Activated T-cell treated with anti-CD3 and anti-CD28 coated beads, Interleukin-2, amount 50 U/mL, for 24 hours (primary cell): Measurements from ENCODE around the gene MACROD1.

ENCODE experiments used
- DNase-seq: peaks from one replicate; pipeline ENCODE4 v3.0.0-alpha.2; 2020
- H3K27ac Mint-ChIP-seq: 2 replicates; pipeline ENCODE4 v1.8.0; 2020; ENCODE audit warnings: mild to moderate bottlenecking, mixed read lengths
- H3K27me3 Mint-ChIP-seq: 2 replicates; pipeline ENCODE4 v1.8.0; 2020; ENCODE audit warnings: mixed read lengths
- H3K36me3 Mint-ChIP-seq: 2 replicates; pipeline ENCODE4 v1.8.0; 2020; ENCODE audit warnings: low read depth, mixed read lengths
- H3K4me1 Mint-ChIP-seq: 2 replicates; pipeline ENCODE4 v1.8.0; 2020; ENCODE audit warnings: low read depth, mixed read lengths
- H3K4me3 Mint-ChIP-seq: 2 replicates; pipeline ENCODE4 v1.8.0; 2020; ENCODE audit warnings: mild to moderate bottlenecking, moderate library complexity, mixed read lengths
- H3K9me3 Mint-ChIP-seq: 2 replicates; pipeline ENCODE4 v1.8.0; 2020; ENCODE audit warnings: mixed read lengths

Gene MACROD1

DNA sequence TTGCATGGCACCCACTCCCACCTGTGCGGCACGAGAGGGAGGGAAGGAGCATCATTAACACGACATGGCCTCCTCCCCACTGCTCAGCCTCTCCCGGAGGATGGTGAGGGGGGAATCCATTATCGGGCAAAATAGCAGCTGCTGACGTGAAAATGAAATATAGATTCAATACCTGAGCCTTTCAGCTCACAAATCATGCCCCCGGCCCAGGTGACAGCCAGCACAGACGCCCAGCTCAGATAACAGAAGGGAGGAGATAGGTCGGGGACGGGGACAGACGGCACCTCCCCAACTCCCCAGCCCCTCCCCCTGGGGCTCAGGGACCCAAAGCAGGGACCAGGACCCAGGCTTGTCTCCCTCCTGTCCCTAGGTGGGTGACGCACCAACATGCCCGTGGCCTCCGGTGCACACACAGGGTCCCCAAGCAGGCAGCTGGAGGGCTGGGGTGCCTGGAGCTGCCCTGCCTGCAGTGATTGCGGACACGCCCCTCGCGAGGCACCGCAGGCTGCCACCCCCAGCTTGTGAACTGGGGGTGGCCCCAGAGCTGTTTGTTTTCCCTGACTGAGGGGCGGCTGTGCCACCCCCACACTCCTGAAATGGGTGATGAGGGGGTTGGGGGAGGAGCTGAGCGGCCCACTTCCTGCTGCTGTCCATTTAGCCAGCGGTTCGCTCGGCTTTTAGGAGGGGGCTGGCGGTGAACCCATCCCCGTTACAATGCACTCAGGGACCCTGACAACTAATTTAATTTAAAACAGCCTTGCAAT lies 98.5 kb downstream of the MACROD1 start:
- no peak overlapping the region for H3K27ac Mint-ChIP-seq
- no peak for DNase-seq
- H3K36me3 Mint-ChIP-seq = no peaks in the 10 kb centered on the region
- H3K4me3 Mint-ChIP-seq = no peak overlapping the region
- no peaks in the 10 kb centered on the region for H3K9me3 Mint-ChIP-seq
- H3K4me1 Mint-ChIP-seq = peaks cover 4% of the 10 kb centered on the region
- peaks cover 9% of the 10 kb centered on the region for H3K27me3 Mint-ChIP-seq

DNA sequence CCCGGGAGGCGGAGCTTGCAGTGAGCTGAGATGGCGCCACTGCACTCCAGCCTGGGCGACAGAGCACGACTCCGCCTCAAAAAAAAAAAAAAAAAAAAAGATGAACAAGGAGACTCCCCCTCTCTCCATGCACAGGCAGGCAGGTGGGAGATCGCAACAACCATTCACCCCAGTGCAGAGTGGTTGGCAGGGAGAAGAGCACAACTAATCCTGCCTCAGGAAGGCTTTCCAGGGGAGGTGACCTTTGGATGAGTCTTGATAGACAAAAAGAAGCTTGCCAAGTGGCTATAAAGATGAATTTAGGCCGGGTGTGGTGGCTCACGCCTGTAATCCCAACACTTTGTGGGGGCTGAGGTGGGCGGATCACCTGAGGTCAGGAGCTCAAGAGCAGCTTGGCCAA lies 100.2 kb downstream of the MACROD1 start:
- H3K27me3 Mint-ChIP-seq = peaks cover 24% of the 10 kb centered on the region
- no peak overlapping the region for H3K4me3 Mint-ChIP-seq
- no peak overlapping the region for H3K27ac Mint-ChIP-seq
- H3K4me1 Mint-ChIP-seq = peaks cover 10% of the 10 kb centered on the region
- no peaks in the 10 kb centered on the region for H3K9me3 Mint-ChIP-seq
- no peaks in the 10 kb centered on the region for H3K36me3 Mint-ChIP-seq
- DNase-seq = no peak

DNA sequence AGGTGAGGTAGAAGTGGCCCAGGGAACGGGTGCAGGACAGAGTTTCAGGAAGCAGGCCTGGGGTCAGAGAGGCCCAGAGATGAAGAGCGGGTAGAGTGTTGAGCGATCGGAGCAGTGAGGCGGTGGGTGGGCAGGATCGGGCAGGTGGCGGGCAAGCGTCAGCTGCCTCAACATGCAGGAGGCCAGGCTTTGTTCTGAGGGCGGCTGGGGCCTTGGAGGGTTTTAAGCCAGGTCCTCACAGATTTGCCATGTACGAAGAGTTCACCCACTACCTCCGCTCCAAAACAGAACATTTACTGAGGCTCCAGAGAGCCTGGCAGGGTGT lies 100.8 kb downstream of the MACROD1 start:
- Mint-ChIP-seq H3K4me3 (no peak overlapping the region), H3K4me1 (peaks cover 13% of the 10 kb centered on the region), H3K27me3 (peaks cover 27% of the 10 kb centered on the region), H3K9me3 (no peaks in the 10 kb centered on the region), H3K36me3 (no peaks in the 10 kb centered on the region), H3K27ac (no peak overlapping the region)
- DNase-seq = no peak

DNA sequence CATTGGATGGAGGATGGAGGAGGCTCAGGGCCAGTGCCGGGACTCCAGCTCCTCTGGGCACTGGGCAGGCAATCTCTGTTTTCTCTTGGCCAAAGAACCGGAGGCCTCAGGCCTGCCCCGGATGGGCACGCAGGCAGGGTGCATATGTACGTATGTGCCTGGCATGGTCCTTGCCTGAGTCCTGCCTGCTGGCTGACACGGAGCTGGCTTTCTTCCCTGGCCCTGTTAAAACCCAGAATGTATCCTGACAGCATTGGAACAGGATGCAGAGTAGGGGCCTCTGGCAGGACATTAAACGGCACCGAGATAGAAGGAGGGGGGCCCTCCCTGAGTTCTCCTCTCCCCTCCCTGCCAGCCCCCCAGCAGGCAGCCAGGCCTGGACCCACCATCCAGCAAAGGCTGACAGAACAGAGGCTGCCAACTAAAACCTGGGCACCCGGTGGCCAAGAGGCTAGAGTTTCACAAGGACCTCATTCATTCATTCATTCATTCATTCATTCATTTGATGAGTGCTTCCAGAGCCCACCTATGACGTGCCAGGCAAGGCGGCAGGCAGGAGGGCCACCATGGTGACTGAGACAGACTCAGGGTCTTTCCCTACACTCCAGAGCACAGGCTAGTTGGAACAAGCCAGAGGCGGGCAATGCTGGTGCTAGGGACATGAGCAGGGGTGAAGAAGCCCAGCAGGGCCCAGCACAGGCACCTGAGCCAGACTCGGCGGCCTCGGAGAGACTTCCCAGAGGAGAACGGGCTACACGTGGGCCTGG lies 101.4 kb downstream of the MACROD1 start:
- DNase-seq = no peak
- H3K4me3 Mint-ChIP-seq = no peak overlapping the region
- H3K27ac Mint-ChIP-seq = no peak overlapping the region
- no peaks in the 10 kb centered on the region for H3K36me3 Mint-ChIP-seq
- H3K9me3 Mint-ChIP-seq = no peaks in the 10 kb centered on the region
- H3K4me1 Mint-ChIP-seq = peaks cover 13% of the 10 kb centered on the region
- peaks cover 27% of the 10 kb centered on the region for H3K27me3 Mint-ChIP-seq

DNA sequence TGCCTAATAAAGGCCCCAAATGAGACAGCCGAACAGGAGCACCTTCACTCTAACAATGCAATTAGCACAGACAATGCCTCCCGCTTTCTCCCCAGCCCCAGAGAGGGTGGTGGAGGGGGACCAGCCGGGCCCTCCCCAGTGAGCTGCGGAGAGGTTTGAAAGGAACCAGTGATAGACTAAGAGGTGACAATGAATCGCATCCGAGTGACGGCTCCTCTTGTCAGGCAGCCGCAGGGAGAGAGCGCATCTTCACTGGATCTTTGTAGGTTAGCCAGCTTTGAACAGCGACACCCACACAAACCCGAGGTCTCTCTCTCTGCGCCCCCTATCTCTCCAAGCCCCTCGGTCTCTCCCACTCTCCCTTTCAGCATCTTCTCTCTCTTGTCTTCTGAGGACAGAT lies 102.1 kb downstream of the MACROD1 start:
- Mint-ChIP-seq H3K27me3 (peaks cover 27% of the 10 kb centered on the region), H3K4me3 (no peak overlapping the region)

DNA sequence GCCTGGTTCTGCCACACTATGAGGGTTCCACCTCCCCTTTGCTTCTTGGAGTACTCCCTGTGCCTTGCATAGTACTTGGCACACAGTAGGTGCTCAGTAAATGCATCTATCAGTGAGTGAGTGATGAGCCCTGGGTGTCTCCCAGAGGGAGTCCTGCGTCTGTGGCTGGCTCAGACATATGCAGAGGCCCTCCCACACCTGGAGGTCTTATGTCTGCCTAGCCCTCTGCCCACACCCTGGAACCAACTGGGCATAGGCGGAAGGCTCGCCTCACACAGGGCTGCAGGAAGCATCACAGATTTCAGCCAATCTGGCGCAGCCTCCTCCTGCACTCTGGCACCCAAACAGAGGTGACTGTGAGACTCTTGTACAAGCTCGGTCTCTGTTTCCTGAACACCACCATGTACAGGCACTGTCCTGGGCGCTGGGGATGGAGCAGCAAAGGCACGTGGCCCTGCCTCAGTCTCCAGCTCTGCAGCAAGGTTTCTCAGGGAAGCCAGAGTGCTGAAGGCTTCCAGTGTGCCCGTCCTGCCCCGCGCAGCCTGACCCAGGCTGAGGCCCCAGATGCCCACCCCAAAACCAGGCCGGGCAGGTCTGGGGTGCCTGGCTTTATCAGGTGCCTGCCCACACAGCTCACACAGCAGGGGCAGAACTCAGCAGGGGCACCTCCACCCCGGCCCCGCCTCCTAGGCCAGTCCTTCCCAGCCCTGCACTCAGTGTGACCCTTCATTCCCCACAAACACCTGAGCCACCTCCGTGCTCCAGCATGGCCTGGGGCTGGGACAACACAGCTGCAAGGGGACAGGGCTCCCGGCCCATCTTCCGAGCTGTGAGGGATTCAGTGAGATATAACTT lies 103.5 kb downstream of the MACROD1 start:
- H3K36me3 Mint-ChIP-seq = no peaks in the 10 kb centered on the region
- peaks cover 27% of the 10 kb centered on the region for H3K27me3 Mint-ChIP-seq
- H3K4me1 Mint-ChIP-seq = peaks cover 9% of the 10 kb centered on the region
- no peak overlapping the region for H3K4me3 Mint-ChIP-seq
- no peaks in the 10 kb centered on the region for H3K9me3 Mint-ChIP-seq
- no peak for DNase-seq
- no peak overlapping the region for H3K27ac Mint-ChIP-seq

More for the DNA sequence above, 102.1 kb downstream of the MACROD1 start:
- H3K9me3 Mint-ChIP-seq = no peaks in the 10 kb centered on the region
- DNase-seq = no peak
- no peaks in the 10 kb centered on the region for H3K36me3 Mint-ChIP-seq
- H3K4me1 Mint-ChIP-seq = peaks cover 13% of the 10 kb centered on the region
- H3K27ac Mint-ChIP-seq = no peak overlapping the region

DNA sequence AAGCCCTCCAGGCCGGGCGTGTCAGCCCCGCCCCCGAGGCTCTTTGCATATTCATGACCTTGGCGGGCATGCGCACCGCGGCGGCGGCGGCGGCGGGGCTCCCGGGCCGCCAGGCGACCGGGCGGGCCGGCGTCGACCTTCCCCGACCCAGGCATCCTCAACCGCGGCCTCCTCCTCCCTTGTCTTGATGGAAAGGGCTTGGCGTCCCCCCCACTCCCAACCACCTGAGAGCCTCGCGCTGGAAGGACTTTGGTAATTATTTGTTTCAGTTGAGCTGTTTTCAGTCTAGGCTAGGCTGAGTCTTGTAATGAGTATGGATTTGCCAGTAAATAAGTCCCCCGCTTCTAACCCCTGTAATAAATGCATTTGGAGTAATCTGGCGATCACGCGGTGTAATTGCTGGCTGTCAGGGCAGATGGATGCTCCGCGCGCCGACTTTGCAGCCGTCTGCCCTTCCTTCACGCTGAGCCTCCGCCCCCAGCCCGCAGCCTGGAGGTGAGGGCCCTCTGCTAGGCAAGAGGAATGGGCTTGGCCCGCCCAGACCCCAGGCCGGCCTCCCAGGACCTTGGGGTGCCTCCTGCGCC lies 105.0 kb downstream of the MACROD1 start:
- Mint-ChIP-seq H3K9me3 (no peaks in the 10 kb centered on the region), H3K4me3 (peak overlapping the region; percentile 66), H3K36me3 (no peaks in the 10 kb centered on the region), H3K27ac (no peak overlapping the region), H3K4me1 (peaks cover 9% of the 10 kb centered on the region), H3K27me3 (peaks cover 27% of the 10 kb centered on the region)
- DNase-seq = peak; percentile 74

DNA sequence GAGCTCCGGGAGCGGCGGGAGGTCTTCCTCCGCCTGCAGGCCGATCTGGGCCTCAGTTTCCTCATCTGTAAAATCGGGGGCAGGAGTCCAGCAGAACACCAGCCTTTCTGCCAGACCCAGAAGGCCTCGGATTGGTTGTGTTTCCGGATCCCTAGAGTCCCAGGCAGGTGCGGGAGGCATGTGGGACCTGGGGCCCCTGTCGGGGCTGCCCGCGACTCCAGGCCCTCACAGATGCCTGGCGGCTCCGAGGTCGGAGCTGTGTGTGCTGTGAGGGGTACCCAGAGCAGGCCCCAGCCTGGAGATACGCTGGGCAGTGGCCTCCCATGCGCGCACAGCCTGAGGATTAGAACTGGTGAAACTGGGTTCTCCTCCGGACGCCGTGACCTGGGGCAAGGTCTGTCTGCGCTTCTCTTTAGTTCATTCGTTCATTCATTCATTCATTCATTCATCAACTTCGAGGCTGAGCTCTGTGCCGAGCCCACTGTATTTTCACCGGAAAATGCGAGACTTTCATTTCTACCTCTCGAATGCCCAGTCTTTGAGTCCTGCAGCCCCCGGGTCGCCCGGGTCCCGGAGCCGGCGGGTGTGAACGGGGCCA lies 105.6 kb downstream of the MACROD1 start:
- H3K36me3 Mint-ChIP-seq = no peaks in the 10 kb centered on the region
- no peak for DNase-seq
- H3K4me1 Mint-ChIP-seq = peaks cover 9% of the 10 kb centered on the region
- H3K4me3 Mint-ChIP-seq = peak overlapping the region; percentile 58
- peaks cover 27% of the 10 kb centered on the region for H3K27me3 Mint-ChIP-seq
- no peak overlapping the region for H3K27ac Mint-ChIP-seq
- H3K9me3 Mint-ChIP-seq = no peaks in the 10 kb centered on the region

DNA sequence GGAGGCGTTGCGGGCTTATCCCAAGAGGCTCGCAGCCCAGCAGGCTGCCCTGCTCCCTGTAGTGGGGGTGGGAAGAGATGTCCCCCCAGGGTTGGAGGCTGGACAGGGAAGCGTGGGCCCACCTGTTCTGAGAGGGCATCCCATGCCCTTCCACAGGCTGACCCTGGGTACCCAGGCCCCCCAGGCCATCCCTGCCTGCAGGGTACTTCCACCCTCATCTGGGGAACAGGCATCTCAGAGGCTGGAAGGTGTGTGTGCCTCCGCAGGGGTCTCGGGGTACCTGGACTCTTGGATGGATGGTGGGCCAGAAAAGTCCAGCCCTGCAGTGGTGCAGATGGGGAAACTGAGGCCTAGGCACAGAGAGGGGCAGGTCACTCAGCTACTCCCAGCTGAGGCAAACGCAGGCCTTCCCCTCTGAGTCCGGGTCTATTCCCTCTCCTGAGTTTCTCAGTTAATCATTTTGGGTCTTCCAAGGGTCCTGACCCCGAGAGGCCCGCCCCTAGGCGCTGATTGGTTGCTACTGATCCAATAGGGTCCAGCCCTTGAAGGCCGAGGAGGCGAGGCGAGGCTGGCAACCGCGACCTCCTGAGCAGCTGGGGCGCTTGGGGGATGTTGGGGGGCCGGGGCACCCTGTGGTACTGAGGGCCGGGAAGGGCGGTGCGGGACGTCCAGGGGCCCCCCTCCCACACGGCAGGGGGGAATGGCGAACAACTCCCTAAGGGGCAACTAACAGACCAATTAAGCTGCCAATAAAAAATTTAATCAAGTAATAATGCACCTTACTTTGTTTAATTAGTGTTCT lies 106.4 kb downstream of the MACROD1 start:
- Mint-ChIP-seq H3K27ac (no peak overlapping the region), H3K9me3 (no peaks in the 10 kb centered on the region), H3K36me3 (no peaks in the 10 kb centered on the region), H3K4me3 (no peak overlapping the region), H3K27me3 (peaks cover 27% of the 10 kb centered on the region), H3K4me1 (peaks cover 9% of the 10 kb centered on the region)
- no peak for DNase-seq

DNA sequence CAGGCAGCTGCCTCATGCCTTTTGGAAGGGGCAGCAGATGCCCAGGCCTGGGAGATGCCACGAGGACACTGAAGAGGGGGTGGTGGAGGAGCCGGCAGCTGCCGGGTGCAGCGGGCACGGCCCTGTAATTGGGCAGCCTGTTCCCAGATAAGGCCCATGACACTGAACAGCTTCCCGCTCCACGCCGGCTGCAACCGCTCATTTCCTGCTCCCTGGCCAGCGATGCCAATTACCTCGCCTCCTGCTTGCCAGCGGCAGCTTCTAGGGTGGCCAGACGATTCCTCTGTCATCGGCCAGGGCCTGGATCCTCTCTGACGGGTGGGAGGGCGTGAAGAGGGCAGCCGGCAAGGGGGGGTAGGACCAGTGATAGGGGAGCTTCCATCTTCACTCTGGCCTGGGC lies 107.4 kb downstream of the MACROD1 start:
- Mint-ChIP-seq H3K27me3 (peaks cover 27% of the 10 kb centered on the region), H3K27ac (no peak overlapping the region), H3K4me1 (peaks cover 9% of the 10 kb centered on the region), H3K36me3 (no peaks in the 10 kb centered on the region), H3K9me3 (no peaks in the 10 kb centered on the region), H3K4me3 (no peak overlapping the region)
- no peak for DNase-seq

DNA sequence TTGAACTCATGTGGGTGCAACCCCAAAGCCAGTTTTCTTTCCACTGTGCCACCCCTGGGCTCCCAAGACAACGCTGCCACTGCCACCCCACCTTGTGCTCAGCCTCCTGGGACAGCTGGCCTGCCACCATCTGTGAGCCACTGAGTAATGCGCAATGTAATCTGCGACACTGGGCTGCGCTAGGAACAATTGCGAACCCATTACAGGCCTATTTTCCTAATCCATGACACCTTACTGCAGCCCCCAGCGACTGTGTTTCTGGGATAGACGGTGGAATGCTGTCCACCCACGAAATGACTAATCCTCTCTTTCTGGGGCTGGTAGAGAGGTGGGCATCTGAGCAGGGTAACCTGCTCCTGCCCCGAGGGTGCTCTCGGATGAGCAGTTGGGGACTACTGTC lies 108.0 kb downstream of the MACROD1 start:
- peaks cover 23% of the 10 kb centered on the region for H3K27me3 Mint-ChIP-seq
- DNase-seq = no peak
- H3K27ac Mint-ChIP-seq = no peak overlapping the region
- H3K4me3 Mint-ChIP-seq = no peak overlapping the region
- H3K36me3 Mint-ChIP-seq = no peaks in the 10 kb centered on the region
- H3K4me1 Mint-ChIP-seq = peaks cover 9% of the 10 kb centered on the region
- no peaks in the 10 kb centered on the region for H3K9me3 Mint-ChIP-seq

DNA sequence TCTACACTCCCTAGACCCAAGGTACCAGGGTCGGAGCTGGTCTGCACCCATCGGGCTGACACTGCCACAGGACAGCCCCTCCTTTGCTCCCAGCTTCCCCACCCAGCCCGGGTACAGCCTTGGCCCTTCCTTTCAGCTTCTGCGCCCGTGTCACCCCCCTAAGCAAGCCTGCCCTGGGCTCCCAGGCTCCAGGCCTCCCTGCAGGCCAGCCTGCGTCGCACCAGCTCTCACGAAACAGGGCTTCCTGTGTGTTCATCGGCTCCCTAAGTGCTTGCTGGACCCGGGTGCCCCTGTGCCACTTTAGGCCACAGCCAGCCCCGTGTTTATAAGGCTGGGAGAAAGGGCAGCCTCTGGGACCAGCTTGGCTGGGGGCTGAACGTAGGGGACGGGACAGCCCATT lies 109.1 kb downstream of the MACROD1 start:
- H3K4me1 Mint-ChIP-seq = peaks cover 9% of the 10 kb centered on the region
- DNase-seq = no peak
- H3K4me3 Mint-ChIP-seq = no peak overlapping the region
- H3K36me3 Mint-ChIP-seq = no peaks in the 10 kb centered on the region
- peaks cover 13% of the 10 kb centered on the region for H3K27me3 Mint-ChIP-seq
- no peak overlapping the region for H3K27ac Mint-ChIP-seq
- H3K9me3 Mint-ChIP-seq = no peaks in the 10 kb centered on the region

DNA sequence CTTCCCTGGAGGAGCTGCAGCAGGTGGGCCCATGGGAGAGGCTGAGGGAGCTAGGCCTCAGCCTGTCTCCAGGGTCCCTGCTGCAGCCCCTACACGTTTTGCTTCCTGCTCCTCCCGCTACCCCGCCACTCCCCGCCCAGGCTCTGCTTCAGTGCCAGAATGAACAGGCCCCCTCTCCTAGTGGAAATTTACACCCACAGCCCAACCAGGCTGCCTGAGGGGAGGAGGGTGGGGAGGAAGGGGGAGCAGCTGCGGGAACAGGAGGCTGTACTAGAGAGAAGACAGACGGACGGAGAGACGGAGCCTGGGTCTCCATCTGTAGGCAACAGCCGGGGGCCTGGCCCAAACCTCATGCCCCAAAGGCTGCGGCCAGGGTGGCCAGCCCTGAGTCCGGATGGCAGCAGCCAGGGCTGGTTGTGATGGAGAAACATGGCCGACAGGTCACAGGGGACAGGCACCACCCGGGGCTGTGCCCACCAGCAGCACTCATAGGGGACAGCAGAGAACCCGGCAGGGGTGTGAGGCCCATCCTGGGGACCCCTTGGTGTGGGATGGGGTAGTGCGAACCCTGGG lies 109.6 kb downstream of the MACROD1 start:
- no peaks in the 10 kb centered on the region for H3K9me3 Mint-ChIP-seq
- DNase-seq = no peak
- H3K4me1 Mint-ChIP-seq = peaks cover 7% of the 10 kb centered on the region
- H3K4me3 Mint-ChIP-seq = no peak overlapping the region
- H3K27me3 Mint-ChIP-seq = peaks cover 7% of the 10 kb centered on the region
- H3K27ac Mint-ChIP-seq = no peak overlapping the region
- H3K36me3 Mint-ChIP-seq = no peaks in the 10 kb centered on the region
